Retinal pigment epithelial cell (primary cell): ENCODE data around the gene POLE3.
A peak's percentile ranks its signal among the peaks of the same experiment; 100 is the strongest.

Experiments
- DNase-seq: peaks from one replicate; pipeline ENCODE4 v3.0.0-alpha.2; 2010; ENCODE audit warnings: low read depth
- H3K4me3 ChIP-seq: 2 replicates; pipeline ENCODE4 v1.5.1; 2011; ENCODE audit warnings: mild to moderate bottlenecking, low read length, control low read depth, moderate library complexity
- TF ChIP-seq, protein P1 (sequence below): conservative IDR thresholded peaks from 2 replicates; pipeline ENCODE4 v1.5.1; 2011; ENCODE audit warnings: low read depth, low read length, control low read depth, inconsistent platforms

Gene POLE3

DNA sequence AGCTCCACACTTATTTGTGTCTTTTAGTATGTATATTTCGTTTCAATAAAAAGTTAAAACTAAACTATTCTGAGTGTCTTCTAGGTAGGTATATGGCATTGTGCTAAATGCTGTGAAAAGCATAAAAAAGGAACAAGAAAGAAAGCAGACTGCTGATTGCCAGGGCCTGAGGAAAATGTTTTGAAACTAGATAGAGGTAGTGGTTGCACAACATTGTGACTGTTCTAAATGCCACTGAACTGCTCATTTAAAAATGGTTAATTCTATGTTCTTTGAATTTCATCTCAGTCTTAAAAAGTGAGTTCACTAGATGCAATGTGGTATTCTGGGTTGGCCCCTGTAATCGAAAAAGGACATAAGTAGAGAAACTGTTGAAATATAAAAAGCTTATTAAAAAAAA lies 6.8 kb downstream of the POLE3 start:
- DNase-seq, result no peak
- TF ChIP-seq, protein P1, sequence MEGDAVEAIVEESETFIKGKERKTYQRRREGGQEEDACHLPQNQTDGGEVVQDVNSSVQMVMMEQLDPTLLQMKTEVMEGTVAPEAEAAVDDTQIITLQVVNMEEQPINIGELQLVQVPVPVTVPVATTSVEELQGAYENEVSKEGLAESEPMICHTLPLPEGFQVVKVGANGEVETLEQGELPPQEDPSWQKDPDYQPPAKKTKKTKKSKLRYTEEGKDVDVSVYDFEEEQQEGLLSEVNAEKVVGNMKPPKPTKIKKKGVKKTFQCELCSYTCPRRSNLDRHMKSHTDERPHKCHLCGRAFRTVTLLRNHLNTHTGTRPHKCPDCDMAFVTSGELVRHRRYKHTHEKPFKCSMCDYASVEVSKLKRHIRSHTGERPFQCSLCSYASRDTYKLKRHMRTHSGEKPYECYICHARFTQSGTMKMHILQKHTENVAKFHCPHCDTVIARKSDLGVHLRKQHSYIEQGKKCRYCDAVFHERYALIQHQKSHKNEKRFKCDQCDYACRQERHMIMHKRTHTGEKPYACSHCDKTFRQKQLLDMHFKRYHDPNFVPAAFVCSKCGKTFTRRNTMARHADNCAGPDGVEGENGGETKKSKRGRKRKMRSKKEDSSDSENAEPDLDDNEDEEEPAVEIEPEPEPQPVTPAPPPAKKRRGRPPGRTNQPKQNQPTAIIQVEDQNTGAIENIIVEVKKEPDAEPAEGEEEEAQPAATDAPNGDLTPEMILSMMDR, result no peak
- H3K4me3 ChIP-seq, result no peak overlapping the region

DNA sequence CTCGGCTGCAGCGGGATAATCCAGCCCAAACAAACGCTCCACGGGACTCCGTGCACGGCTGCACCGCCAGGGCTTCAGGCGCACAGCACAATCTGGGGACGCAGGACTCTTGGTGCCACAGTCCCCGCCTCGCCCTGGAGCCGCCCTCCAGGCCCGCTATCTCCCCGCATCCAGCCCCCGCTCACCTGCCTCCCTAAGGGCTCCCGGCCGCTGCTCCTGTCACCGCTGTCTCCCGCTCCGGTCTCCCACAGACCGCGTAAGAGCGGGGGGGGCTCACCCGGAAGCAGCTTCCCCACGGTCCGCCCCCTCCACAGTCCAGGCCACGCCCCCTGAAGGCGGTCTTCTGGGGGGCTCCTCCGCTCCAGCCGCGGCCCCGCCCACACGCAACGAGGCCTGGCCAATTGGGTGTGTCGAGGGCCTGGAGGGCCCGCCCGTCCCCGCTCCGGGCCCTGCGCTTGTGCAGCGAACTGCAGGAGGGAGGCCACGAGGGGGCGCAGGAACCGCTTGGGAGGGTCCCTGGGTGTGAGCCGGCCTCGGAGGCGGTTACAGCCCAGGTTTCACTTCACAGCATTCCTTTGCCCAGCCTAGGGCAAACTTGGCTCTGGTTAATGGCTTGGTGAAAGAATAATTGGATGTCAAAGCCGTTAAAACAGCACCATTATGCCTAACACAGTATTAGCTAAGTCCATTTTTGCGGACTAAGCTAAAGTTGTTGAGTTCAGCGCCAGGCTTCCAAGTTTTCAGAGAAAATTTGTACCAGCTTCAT lies 9.3 kb downstream of the POLE3 start, which contains the start of gene ALAD:
ALAD (minus strand) TSS at position 258 of the 766 bp plus-strand sequence. CDS start 7,725 bp downstream, outside the sequence.
- TF ChIP-seq, protein P1, result peak; percentile 85
- DNase-seq, result peak; percentile 93
- peak within 1 kb of the TSS; percentile 90 for H3K4me3 ChIP-seq

DNA sequence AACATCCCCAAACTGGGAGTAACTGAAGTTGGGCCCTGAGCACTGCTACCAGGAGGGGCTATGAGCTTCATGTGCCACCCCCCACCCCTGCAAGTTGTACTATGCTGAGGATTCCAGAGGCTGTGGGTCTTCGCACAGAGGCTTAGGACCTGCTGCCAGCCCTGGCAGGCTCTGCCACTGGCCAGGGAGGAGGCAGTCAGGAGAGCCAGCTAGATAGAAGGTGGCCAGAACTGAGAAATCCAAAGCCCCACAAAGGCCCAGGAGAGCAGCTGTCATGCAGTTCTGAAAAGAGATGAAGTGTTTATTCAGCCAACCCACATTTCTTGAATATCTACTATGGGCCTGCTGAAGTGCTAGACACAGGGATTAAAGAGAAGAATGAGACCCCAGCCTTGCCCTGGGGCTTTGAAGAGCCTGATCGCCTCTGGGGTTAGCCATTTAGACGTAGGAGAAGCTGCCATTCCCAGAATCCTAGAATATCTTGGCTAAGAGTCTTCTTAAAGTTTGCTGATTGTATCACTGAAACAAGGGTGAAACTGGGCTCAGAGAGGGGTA lies 10.8 kb downstream of the POLE3 start:
- no peak for DNase-seq
- no peak overlapping the region for H3K4me3 ChIP-seq
- TF ChIP-seq, protein P1, result no peak

DNA sequence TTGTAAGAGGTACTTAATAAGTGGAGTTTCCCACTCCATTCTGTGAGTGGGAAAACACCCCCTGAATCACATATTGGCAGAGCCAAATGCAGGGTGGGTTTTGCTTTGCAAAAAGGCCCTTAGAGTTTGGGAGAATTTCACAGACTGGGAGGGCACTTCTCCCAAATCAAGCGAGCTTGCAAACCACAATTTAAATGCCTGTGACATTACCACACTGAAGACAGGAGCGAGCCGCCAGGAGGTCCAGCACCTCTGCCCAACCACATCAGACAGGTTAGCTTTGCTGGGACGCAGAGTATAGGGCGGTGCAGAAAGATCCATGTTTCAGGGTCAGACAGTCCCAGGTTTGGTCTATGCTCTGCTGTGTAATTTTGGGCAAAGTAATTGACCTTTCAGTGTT lies 11.7 kb downstream of the POLE3 start:
- no peak overlapping the region for H3K4me3 ChIP-seq
- DNase-seq, result no peak
- TF ChIP-seq, protein P1, result no peak

DNA sequence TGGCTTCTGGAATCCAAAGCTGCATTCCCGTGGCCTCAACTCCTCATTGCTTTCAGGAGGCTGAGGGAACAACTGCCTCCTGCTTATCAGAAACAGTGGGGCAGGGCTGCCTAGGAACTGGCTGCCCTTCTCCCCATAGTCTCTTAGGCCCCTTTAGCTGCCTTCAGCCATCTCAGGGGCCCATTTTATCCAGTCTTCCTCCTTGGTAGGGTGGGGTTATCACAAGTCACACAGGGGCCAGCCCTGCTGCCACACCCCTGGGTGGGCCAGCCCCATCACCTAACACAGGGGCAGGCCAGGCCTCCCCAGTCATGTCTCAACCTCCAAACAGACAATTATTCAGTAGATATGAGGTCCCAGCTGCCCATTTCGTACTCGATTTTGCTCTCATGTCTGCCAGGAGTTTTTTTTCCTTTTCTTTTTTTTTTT lies 13.3 kb downstream of the POLE3 start:
- TF ChIP-seq, protein P1, result no peak

DNA sequence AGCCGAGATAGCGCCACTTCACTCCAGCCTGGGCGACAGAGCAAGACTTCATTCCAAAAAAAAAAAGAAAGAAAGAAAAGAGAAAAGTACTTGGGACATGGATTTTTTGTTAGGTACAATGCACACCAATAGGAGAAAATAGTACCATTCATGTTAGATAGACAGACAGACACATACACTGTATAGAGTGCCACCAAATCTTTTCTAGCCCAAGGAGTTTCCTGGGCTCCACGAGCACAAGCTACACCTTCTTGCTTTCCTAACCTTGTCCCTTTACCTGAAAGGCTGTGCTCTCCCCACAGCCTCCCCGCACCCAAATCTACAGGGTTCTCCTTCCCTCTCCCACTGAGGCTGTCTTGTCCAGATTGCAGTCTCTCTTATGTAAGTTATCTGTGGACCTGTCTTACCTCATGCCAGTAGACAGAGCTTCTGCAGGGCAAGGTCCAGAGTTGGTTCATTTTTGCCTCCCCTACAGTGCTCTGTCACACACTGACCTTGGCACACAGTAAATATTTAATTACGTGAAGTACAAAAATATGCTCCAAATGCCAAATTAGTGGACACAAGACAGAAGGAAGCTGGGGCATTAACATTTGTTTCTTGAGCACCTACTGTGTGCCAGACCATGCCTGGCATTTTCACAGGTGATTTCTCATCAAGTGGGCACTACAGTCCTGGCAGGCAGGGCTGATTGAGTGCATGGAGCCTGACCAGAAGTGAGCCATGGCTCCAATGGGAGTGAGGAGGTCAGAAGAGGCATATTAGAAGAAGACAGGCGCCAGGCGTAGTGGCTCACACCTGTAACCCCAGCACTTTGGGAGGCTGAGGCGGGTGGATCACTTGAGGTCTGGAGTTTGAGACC lies 15.2 kb downstream of the POLE3 start:
- DNase-seq, result no peak
- TF ChIP-seq, protein P1, result no peak
- H3K4me3 ChIP-seq, result no peak overlapping the region

More for the DNA sequence above, 13.3 kb downstream of the POLE3 start:
- H3K4me3 ChIP-seq, result no peak overlapping the region
- no peak for DNase-seq
